IMR-90 (cell line): ENCODE data around the gene DHRSX. TPM values are rescaled to one million over a fixed set of nuclear protein-coding genes. Genes with fewer than 3 reads are reported as not detected.
"Not testable (repeated sequence)": the region's sequence is repeated elsewhere in the genome, so short reads cannot be mapped to it uniquely, and the experiment has no call there.

ENCODE experiments used
- ATAC-seq: fragments of 200-7000 bp; cut with Tn5 transposase; 2 replicates; pipeline ENCODE4 v1.9.1; 2020; ENCODE audit warnings: low read depth, mild to moderate bottlenecking, moderate library complexity
- BruUV-seq: library from RNA; stranded (reverse); fragments of 400-500 nt; replicated peaks from 2 replicates; lab custom pipeline; 2021; lab: Mats Ljungman, UMichigan
- CTCF ChIA-PET: fragments of 300-600 bp; formaldehyde crosslinking; extraction: SDS; loops from one replicate; lab custom pipeline; 2021; ENCODE audit warnings: antibody characterized with exemption; lab: Yijun Ruan, JAX
- POLR2A ChIA-PET: fragments of 300-600 bp; sonication (Branson Sonifier 250); formaldehyde crosslinking; loops from one replicate; lab custom pipeline; 2022; ENCODE audit warnings: antibody characterized with exemption; ENCODE audit not compliant: unreplicated experiment; lab: Charles Lee
- DNase-seq: peaks from one replicate; pipeline ENCODE4 v3.0.0; 2013
- H2AFZ ChIP-seq: replicated peaks from 2 replicates; pipeline ENCODE3; 2013; ENCODE audit warnings: low read length, mild to moderate bottlenecking; ENCODE audit not compliant: poor library complexity
- H2AK5ac ChIP-seq: 2 replicates; pipeline ENCODE4 v1.6.1; 2013; ENCODE audit warnings: low read depth, low read length, inconsistent platforms
- H2AK9ac ChIP-seq: replicated peaks from 2 replicates; pipeline ENCODE3; 2013; ENCODE audit warnings: mild to moderate bottlenecking, low read depth, low read length, moderate library complexity; ENCODE audit not compliant: poor library complexity
- H2BK120ac ChIP-seq: 2 replicates; pipeline ENCODE4 v1.6.1; 2013; ENCODE audit warnings: low read depth, low read length, inconsistent platforms
- H2BK15ac ChIP-seq: 3 replicates; pipeline ENCODE4 v1.6.1; 2013; ENCODE audit warnings: low read depth, low read length, inconsistent platforms
- H2BK20ac ChIP-seq: 2 replicates; pipeline ENCODE4 v1.6.1; 2013; ENCODE audit warnings: low read depth, mild to moderate bottlenecking, inconsistent platforms, low read length, moderate library complexity
- H2BK5ac ChIP-seq: 2 replicates; pipeline ENCODE4 v1.6.1; 2013; ENCODE audit warnings: mild to moderate bottlenecking, low read depth, low read length, inconsistent platforms; ENCODE audit not compliant: poor library complexity, severe bottlenecking
- H3K14ac ChIP-seq: replicated peaks from 2 replicates; pipeline ENCODE4 v1.6.1; 2013; ENCODE audit warnings: low read depth, low read length, inconsistent platforms
- H3K18ac ChIP-seq: 2 replicates; pipeline ENCODE4 v1.6.1; 2013; ENCODE audit warnings: low read depth, low read length, control low read depth
- H3K23ac ChIP-seq: 2 replicates; pipeline ENCODE4 v1.6.1; 2013; ENCODE audit warnings: low read depth, low read length, inconsistent platforms
- H3K27ac ChIP-seq: 2 replicates; pipeline ENCODE4 v1.5.1; 2013; ENCODE audit warnings: mild to moderate bottlenecking, control low read depth, low read length; ENCODE audit not compliant: insufficient read depth
- H3K27me3 ChIP-seq: 2 replicates; pipeline ENCODE4 v1.6.1; 2013; ENCODE audit warnings: low read length; ENCODE audit not compliant: control insufficient read depth, insufficient read depth
- H3K36me3 ChIP-seq: 2 replicates; pipeline ENCODE4 v1.6.1; 2013; ENCODE audit warnings: low read length, mixed read lengths; ENCODE audit not compliant: control insufficient read depth, insufficient read depth
- H3K4ac ChIP-seq: 2 replicates; pipeline ENCODE4 v1.6.1; 2013; ENCODE audit warnings: low read depth, low read length, inconsistent platforms
- H3K4me1 ChIP-seq: 2 replicates; pipeline ENCODE4 v1.6.1; 2013; ENCODE audit warnings: low read length, mixed read lengths; ENCODE audit not compliant: control insufficient read depth, insufficient read depth
- H3K4me2 ChIP-seq: 2 replicates; pipeline ENCODE4 v1.6.1; 2013; ENCODE audit warnings: low read depth, mild to moderate bottlenecking, control low read depth, low read length, moderate library complexity
- H3K4me3 ChIP-seq: 2 replicates; pipeline ENCODE4 v1.5.1; 2013; ENCODE audit warnings: low read depth, mild to moderate bottlenecking, control low read depth, low read length, moderate library complexity; ENCODE audit not compliant: insufficient read depth
- H3K56ac ChIP-seq: 2 replicates; pipeline ENCODE4 v1.6.1; 2013; ENCODE audit warnings: low read length, inconsistent platforms; ENCODE audit not compliant: insufficient read depth; ENCODE audit errors: extremely low read depth
- H3K79me1 ChIP-seq, 2 experiments: 2 replicates each; pipeline ENCODE4 v1.6.1; 2013; ENCODE audit warnings: low read length in 2 of 2, inconsistent platforms in 1 of 2, low read depth in 1 of 2
- H3K9ac ChIP-seq: 2 replicates; pipeline ENCODE4 v1.6.1; 2013; ENCODE audit warnings: low read depth, low read length, control low read depth
- H3K9me1 ChIP-seq: 2 replicates; pipeline ENCODE4 v1.6.1; 2013; ENCODE audit warnings: low read length, inconsistent platforms; ENCODE audit not compliant: insufficient read depth
- H3K9me3 ChIP-seq: 2 replicates; pipeline ENCODE4 v1.6.1; 2013; ENCODE audit warnings: low read length; ENCODE audit not compliant: control insufficient read depth, insufficient read depth
- H4K20me1 ChIP-seq: 2 replicates; pipeline ENCODE4 v1.6.1; 2013; ENCODE audit warnings: low read length, inconsistent platforms; ENCODE audit not compliant: insufficient read depth
- H4K5ac ChIP-seq: 2 replicates; pipeline ENCODE4 v1.6.1; 2013; ENCODE audit warnings: mild to moderate bottlenecking, low read depth, low read length, control low read depth
- H4K8ac ChIP-seq, 2 experiments: 2 replicates each; pipeline ENCODE4 v1.6.1; 2013; ENCODE audit warnings: low read depth in 2 of 2, low read length in 2 of 2, control low read depth in 1 of 2, inconsistent platforms in 1 of 2
- H4K91ac ChIP-seq: 2 replicates; pipeline ENCODE4 v1.6.1; 2013; ENCODE audit warnings: low read depth, low read length, inconsistent platforms; ENCODE audit not compliant: insufficient read depth
- WGBS, 2 experiments: methylation state at CpG; one replicate each; pipeline versions ENCODE4 v1.1.5 to v1.1.7; 2013; ENCODE audit warnings: missing lambda C conversion rate in 2 of 2; ENCODE audit not compliant: insufficient read length in 1 of 2; ENCODE audit errors: extremely low coverage in 2 of 2; 5-methylcytosine and 5-hydroxymethylcytosine counted together
- dilution Hi-C: fragments of 300-500 bp; cut with HindIII; formaldehyde crosslinking; loops from one replicate; pipeline ENCODE4 v1.14.3; 2018; ENCODE audit warnings: low sequenced_read_pairs; ENCODE audit not compliant: unreplicated experiment
- in situ Hi-C: fragments of 300-500 bp; cut with MboI; formaldehyde crosslinking; loops from 3 replicates; pipeline ENCODE4 v1.14.3; 2019; ENCODE audit warnings: low sequenced_read_pairs, inconsistent platforms, mixed read lengths
- intact Hi-C: fragments of 100-400 bp; cut with micrococcal nuclease; formaldehyde crosslinking; loops from 2 replicates; pipeline ENCODE4 v1.10.0; 2022
- polyA plus RNA-seq, 3 experiments: library from polyadenylated mRNA; depleted of rRNA; stranded (reverse); fragments of >200 nt; gene quantifications; 2 replicates each; pipeline ENCODE4 v1.2.3, GENCODE V29; 2012; ENCODE audit warnings: low replicate concordance in 1 of 3
- total RNA-seq: library from RNA; depleted of rRNA; stranded (reverse); fragments of >200 nt; gene quantifications from 2 replicates; pipeline ENCODE4 v1.2.3, GENCODE V29; 2012

DHRSX gene
- total and polyA plus RNA-seq, 2 of the 4 experiments (the other 2 are of a cell fraction), result 26.2 to 38.0 TPM

- H3K27ac ChIP-seq, H2BK120ac ChIP-seq, H3K4ac ChIP-seq, H4K8ac ChIP-seq, ATAC-seq, H3K4me3 ChIP-seq, H3K56ac ChIP-seq, H3K4me2 ChIP-seq, H3K18ac ChIP-seq, intact Hi-C loops, dilution Hi-C loops, H3K36me3 ChIP-seq, DNase-seq, H3K27me3 ChIP-seq, H3K79me1 ChIP-seq, in situ Hi-C loops, CTCF ChIA-PET, H2AK5ac ChIP-seq, H3K4me1 ChIP-seq, H2BK15ac ChIP-seq, H4K91ac ChIP-seq, H2AFZ ChIP-seq, H2BK5ac ChIP-seq, H3K14ac ChIP-seq, H3K23ac ChIP-seq, H2AK9ac ChIP-seq, BruUV-seq, H3K9me1 ChIP-seq, H2BK20ac ChIP-seq, H4K5ac ChIP-seq, H3K9ac ChIP-seq, POLR2A ChIA-PET, H4K20me1 ChIP-seq: not testable (repeated sequence)
- WGBS, 2 experiments, result 73 to 86% methylated on average over 1 to 6 of the region's 7 CpGs
- peaks cover 22% of the 10 kb centered on the region for H3K9me3 ChIP-seq
Measured at GRCh38 chrX:2214138-2214823, 286.5 kb downstream of the DHRSX start.

GRCh38 chrX:2211667-2212066 lies 289.1 kb downstream of the DHRSX start:
- H4K91ac ChIP-seq, H3K79me1 ChIP-seq, H2BK15ac ChIP-seq, H2BK20ac ChIP-seq, H4K8ac ChIP-seq, intact Hi-C loops, ATAC-seq, H3K4me3 ChIP-seq, H3K9me1 ChIP-seq, H4K20me1 ChIP-seq, H3K23ac ChIP-seq, POLR2A ChIA-PET, DNase-seq, H2BK5ac ChIP-seq, H2AK5ac ChIP-seq, dilution Hi-C loops, H2AK9ac ChIP-seq, H3K9ac ChIP-seq, H3K4me1 ChIP-seq, H3K36me3 ChIP-seq, H3K27me3 ChIP-seq, in situ Hi-C loops, H3K4ac ChIP-seq, H2BK120ac ChIP-seq, H4K5ac ChIP-seq, CTCF ChIA-PET, H3K18ac ChIP-seq, BruUV-seq, H3K14ac ChIP-seq, H3K27ac ChIP-seq, H2AFZ ChIP-seq, H3K4me2 ChIP-seq, H3K56ac ChIP-seq: not testable (repeated sequence)
- peaks cover 12% of the 10 kb centered on the region for H3K9me3 ChIP-seq
- WGBS, 2 experiments, result no CpG with 5 or more reads among the region's 18 CpGs
